Uterus (tissue), 4 donors: Measurements from ENCODE around the gene RGL3. TPM values are rescaled to one million over a fixed set of nuclear protein-coding genes. Genes with fewer than 3 reads are reported as not detected.

Source experiments
- DNase-seq, 2 donors: peaks; one replicate each; pipeline ENCODE4 v3.0.0-alpha.2; 2019 to 2020
- H3K27ac ChIP-seq, 2 donors: fragments of 200-600 bp; sonication (generic); 1 replicate in 1 of 2; 2 replicates in 1 of 2; pipeline ENCODE4 v1.5.1; 2016 to 2018
- H3K27me3 ChIP-seq, 2 donors: fragments of 200-600 bp; sonication (generic); one replicate each; pipeline ENCODE4 v1.5.1; 2018 to 2019; ENCODE audit warnings: control low read depth in 1 of 2
- H3K36me3 ChIP-seq, 2 donors: fragments of 200-600 bp; sonication (generic); one replicate each; pipeline ENCODE4 v1.5.1; 2019; ENCODE audit warnings: control low read depth in 1 of 2
- H3K4me1 ChIP-seq, 2 donors: fragments of 200-600 bp; sonication (generic); one replicate each; pipeline ENCODE4 v1.5.1; 2018 to 2019; ENCODE audit warnings: control low read depth in 1 of 2
- H3K4me3 ChIP-seq, 2 donors: fragments of 200-600 bp; sonication (generic); 1 replicate in 1 of 2; 2 replicates in 1 of 2; pipeline ENCODE4 v1.5.1; 2018 to 2019; ENCODE audit warnings: mild to moderate bottlenecking in 1 of 2
- H3K9me3 ChIP-seq, 2 donors: fragments of 200-600 bp; sonication (generic); one replicate each; pipeline ENCODE4 v1.5.1; 2019; ENCODE audit warnings: control low read depth in 1 of 2
- POLR2A ChIP-seq, 2 donors: fragments of 450-650 bp; IDR thresholded peaks; one replicate each; pipeline ENCODE4 v1.6.1; 2016; ENCODE audit warnings: antibody characterized with exemption in 2 of 2, mild to moderate bottlenecking in 1 of 2, moderate library complexity in 1 of 2
- intact Hi-C: fragments of 100-400 bp; cut with DNase I; formaldehyde crosslinking; loops from one replicate; pipeline ENCODE4 v1.15.1; 2023; ENCODE audit warnings: low total_unique reads
- total RNA-seq, 4 donors: library from RNA; depleted of rRNA in 3 of 4; stranded (reverse); fragments of >200 nt in 3 of 4; gene quantifications; one replicate each; pipeline versions ENCODE4 v1.1.0 to v1.2.4, GENCODE V29; 2014 to 2023
- TF ChIP-seq, protein P1 (sequence below), 4 experiments: fragments of 200-600 bp in 2 of 4; fragments of 450-650 bp in 2 of 4; sonication (generic) in 2 of 4; IDR thresholded peaks; one replicate each; pipeline ENCODE4 v1.5.1; 2016 to 2019; ENCODE audit warnings: antibody characterized with exemption in 4 of 4, mild to moderate bottlenecking in 2 of 4, moderate library complexity in 1 of 4
- donor health status: DM: yes; HTN: yes; CAD: no.

RGL3 gene
- total RNA-seq, 4 donors from 2014 or later, result 1.0 to 19.0 (median 13.2) TPM

DNA sequence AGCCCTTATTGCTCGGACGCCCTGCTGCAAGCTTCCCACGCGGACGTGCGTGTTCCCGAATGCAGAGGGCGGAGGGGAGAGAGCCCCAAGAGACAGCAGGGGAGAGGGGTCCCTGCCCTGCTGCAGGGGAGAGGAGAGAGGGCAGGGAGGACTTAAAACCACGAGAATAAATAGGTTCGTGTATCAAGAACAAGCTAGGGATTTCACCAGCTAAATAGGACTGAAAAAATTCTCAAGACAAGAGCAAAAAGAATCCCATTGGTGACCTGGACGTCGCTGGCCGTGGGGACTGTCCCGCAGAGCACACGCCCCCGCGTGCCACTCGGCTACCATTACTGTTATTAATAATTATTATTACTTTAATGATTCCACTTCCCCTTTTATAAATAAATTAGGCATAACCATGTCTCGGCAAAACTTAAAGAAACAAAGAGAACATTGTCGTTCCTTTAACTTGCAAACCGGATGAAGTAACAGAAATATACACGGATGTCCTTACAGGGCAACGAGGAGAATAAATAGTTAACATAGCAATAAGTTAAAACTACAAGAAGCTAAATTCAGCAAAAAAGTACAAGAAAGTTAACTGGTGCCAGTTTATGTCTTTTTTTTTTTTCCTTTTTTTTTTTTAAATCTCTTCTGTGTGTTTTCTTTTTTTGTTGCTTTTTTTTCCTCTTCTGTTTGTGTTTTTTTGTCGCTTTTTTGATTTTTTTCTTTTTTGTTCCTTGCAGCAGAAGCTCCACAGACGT lies 32.9 kb upstream of the RGL3 start:
- H3K36me3 ChIP-seq, result no peaks in the 10 kb centered on the region
- intact Hi-C loops, result no loop called here
- DNase-seq, result no peak
- H3K4me3 ChIP-seq, result no peak overlapping the region
- H3K27ac ChIP-seq, result no peak overlapping the region
- no peaks in the 10 kb centered on the region for H3K27me3 ChIP-seq
- no peak for TF ChIP-seq POLR2A (IDR thresholded peaks at IDR 0.05)
- TF ChIP-seq, protein P1, sequence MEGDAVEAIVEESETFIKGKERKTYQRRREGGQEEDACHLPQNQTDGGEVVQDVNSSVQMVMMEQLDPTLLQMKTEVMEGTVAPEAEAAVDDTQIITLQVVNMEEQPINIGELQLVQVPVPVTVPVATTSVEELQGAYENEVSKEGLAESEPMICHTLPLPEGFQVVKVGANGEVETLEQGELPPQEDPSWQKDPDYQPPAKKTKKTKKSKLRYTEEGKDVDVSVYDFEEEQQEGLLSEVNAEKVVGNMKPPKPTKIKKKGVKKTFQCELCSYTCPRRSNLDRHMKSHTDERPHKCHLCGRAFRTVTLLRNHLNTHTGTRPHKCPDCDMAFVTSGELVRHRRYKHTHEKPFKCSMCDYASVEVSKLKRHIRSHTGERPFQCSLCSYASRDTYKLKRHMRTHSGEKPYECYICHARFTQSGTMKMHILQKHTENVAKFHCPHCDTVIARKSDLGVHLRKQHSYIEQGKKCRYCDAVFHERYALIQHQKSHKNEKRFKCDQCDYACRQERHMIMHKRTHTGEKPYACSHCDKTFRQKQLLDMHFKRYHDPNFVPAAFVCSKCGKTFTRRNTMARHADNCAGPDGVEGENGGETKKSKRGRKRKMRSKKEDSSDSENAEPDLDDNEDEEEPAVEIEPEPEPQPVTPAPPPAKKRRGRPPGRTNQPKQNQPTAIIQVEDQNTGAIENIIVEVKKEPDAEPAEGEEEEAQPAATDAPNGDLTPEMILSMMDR (IDR thresholded peaks at IDR 0.05), result no peak
- peaks cover 0 to 5% of the 10 kb centered on the region in 2 donors for H3K4me1 ChIP-seq
- H3K9me3 ChIP-seq, result no peaks in the 10 kb centered on the region

- DNase-seq, result no peak
- Histone ChIP-seq H3K27ac (no peak overlapping the region), H3K36me3 (no peaks in the 10 kb centered on the region), H3K27me3 (no peaks in the 10 kb centered on the region), H3K4me3 (no peak overlapping the region), H3K9me3 (no peaks in the 10 kb centered on the region), H3K4me1 (peaks cover 0 to 5% of the 10 kb centered on the region in 2 donors)
- intact Hi-C loops, result no loop called here
- no peak for TF ChIP-seq POLR2A (IDR thresholded peaks at IDR 0.05)
- TF ChIP-seq, protein P1 (IDR thresholded peaks at IDR 0.05), result no peak
Observed at GRCh38 chr19:11451327-11451870, 32.3 kb upstream of the RGL3 start.

- intact Hi-C loops, result no loop called here
- TF ChIP-seq, protein P1 (IDR thresholded peaks at IDR 0.05), result no peak
- no peak for TF ChIP-seq POLR2A (IDR thresholded peaks at IDR 0.05)
- Histone ChIP-seq H3K27ac (no peak overlapping the region), H3K4me1 (peaks cover 0 to 5% of the 10 kb centered on the region in 2 donors), H3K27me3 (no peaks in the 10 kb centered on the region), H3K9me3 (no peaks in the 10 kb centered on the region), H3K4me3 (no peak overlapping the region), H3K36me3 (no peaks in the 10 kb centered on the region)
- DNase-seq, result no peak
Observed at GRCh38 chr19:11450570-11451326, 31.6 kb upstream of the RGL3 start.

- no peak overlapping the region for H3K4me3 ChIP-seq
- no peaks in the 10 kb centered on the region for H3K27me3 ChIP-seq
- H3K9me3 ChIP-seq, result no peaks in the 10 kb centered on the region
- TF ChIP-seq, protein P1 (IDR thresholded peaks at IDR 0.05), result no peak
- no peak for TF ChIP-seq POLR2A (IDR thresholded peaks at IDR 0.05)
- H3K4me1 ChIP-seq, result peaks cover 0 to 5% of the 10 kb centered on the region in 2 donors
- H3K36me3 ChIP-seq, result no peaks in the 10 kb centered on the region
- H3K27ac ChIP-seq, result no peak overlapping the region
- intact Hi-C loops, result no loop called here
- no peak for DNase-seq
Observed at GRCh38 chr19:11448923-11449554, 29.9 kb upstream of the RGL3 start.
